Right atrium auricular region (tissue), 2 donors: Measurements from ENCODE around the gene GDI2. TPM values are rescaled to one million over a fixed set of nuclear protein-coding genes. Genes with fewer than 3 reads are reported as not detected.

Experiments
- DNase-seq: peaks from one replicate; pipeline ENCODE4 v3.0.0-alpha.2; 2019; ENCODE audit warnings: low spot score
- H3K27ac ChIP-seq, 2 donors: fragments of 200-600 bp; sonication (generic); 1 replicate in 1 of 2; 2 replicates in 1 of 2; pipeline ENCODE4 v1.5.1; 2016 to 2019
- H3K27me3 ChIP-seq, 2 donors: fragments of 200-600 bp; sonication (generic); one replicate each; pipeline versions ENCODE4 v1.5.1 to v1.6.0; 2017 to 2019
- H3K36me3 ChIP-seq: fragments of 200-600 bp; sonication (generic); one replicate; pipeline ENCODE4 v1.5.1; 2016
- H3K4me1 ChIP-seq, 2 donors: fragments of 200-600 bp; sonication (generic); one replicate each; pipeline versions ENCODE4 v1.5.1 to v1.6.0; 2017 to 2019
- H3K4me3 ChIP-seq, 2 donors: fragments of 200-600 bp; sonication (generic); 1 replicate in 1 of 2; 2 replicates in 1 of 2; pipeline ENCODE4 v1.5.1; 2017 to 2019; ENCODE audit warnings: mild to moderate bottlenecking in 1 of 2, moderate library complexity in 1 of 2
- H3K9me3 ChIP-seq, 2 donors: fragments of 200-600 bp; sonication (generic); one replicate each; pipeline ENCODE4 v1.5.1; 2019
- total RNA-seq, 2 donors: library from RNA; depleted of rRNA; stranded (reverse); fragments of >200 nt; gene quantifications; one replicate each; pipeline ENCODE4 v1.1.0, GENCODE V29; 2016
- TF ChIP-seq, protein P1 (sequence below), 2 donors: fragments of 200-600 bp; sonication (generic); IDR thresholded peaks; one replicate each; pipeline ENCODE4 v1.5.1; 2019; ENCODE audit warnings: antibody characterized with exemption in 2 of 2

Gene GDI2
- total RNA-seq, 2 donors from 2014 or later: 117 to 124 TPM

DNA sequence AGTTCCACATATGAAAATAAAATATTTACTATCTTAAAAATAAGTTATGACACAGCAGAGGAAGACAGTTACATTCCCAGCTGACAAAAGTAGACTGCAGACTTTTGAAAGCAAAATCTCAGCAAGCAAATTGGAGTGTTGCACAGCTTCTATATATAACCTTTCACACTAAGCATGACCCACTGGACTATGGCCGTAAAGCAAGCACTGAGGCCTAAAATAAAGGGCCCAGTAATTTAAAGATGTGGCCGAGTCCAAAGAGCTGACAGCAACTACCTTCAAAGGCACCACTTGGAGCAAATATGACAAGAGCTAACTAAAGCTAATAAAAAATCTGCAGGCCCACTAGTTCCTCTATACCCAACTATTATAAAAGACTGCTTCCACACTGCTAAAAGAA, 6.5 kb downstream of the GDI2 start:
- Histone ChIP-seq H3K4me3 (no peak overlapping the region), H3K4me1 (peaks cover 0 to 56% of the 10 kb centered on the region in 2 donors), H3K36me3 (no peaks in the 10 kb centered on the region), H3K9me3 (no peaks in the 10 kb centered on the region), H3K27me3 (no peaks in the 10 kb centered on the region), H3K27ac (no peak overlapping the region)
- TF ChIP-seq, protein P1, sequence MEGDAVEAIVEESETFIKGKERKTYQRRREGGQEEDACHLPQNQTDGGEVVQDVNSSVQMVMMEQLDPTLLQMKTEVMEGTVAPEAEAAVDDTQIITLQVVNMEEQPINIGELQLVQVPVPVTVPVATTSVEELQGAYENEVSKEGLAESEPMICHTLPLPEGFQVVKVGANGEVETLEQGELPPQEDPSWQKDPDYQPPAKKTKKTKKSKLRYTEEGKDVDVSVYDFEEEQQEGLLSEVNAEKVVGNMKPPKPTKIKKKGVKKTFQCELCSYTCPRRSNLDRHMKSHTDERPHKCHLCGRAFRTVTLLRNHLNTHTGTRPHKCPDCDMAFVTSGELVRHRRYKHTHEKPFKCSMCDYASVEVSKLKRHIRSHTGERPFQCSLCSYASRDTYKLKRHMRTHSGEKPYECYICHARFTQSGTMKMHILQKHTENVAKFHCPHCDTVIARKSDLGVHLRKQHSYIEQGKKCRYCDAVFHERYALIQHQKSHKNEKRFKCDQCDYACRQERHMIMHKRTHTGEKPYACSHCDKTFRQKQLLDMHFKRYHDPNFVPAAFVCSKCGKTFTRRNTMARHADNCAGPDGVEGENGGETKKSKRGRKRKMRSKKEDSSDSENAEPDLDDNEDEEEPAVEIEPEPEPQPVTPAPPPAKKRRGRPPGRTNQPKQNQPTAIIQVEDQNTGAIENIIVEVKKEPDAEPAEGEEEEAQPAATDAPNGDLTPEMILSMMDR (IDR thresholded peaks at IDR 0.05): no peak
- no peak for DNase-seq

DNA sequence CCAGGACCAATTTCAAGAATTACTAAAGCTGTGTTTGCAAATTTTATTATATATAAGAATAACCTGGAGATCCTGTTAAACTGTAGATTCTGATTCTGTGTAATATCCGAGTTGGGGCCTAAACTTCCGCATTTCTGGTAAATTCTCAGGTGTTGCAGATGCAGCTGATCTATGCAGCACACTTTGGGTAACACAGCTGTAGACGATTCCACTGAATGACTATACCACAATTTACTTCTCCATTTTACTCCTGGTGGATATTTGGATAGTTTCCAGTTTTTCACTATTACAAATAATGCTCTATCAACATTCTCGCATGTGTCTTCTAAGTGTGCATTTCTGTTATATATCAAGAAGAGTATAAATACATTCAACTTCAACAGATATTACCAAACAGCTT, 7.5 kb downstream of the GDI2 start:
- H3K36me3 ChIP-seq: no peaks in the 10 kb centered on the region
- no peak for DNase-seq
- H3K27ac ChIP-seq: no peak overlapping the region
- H3K27me3 ChIP-seq: no peaks in the 10 kb centered on the region
- H3K9me3 ChIP-seq: no peaks in the 10 kb centered on the region
- H3K4me3 ChIP-seq: no peak overlapping the region
- peaks cover 0 to 49% of the 10 kb centered on the region in 2 donors for H3K4me1 ChIP-seq
- TF ChIP-seq, protein P1 (IDR thresholded peaks at IDR 0.05): no peak

DNA sequence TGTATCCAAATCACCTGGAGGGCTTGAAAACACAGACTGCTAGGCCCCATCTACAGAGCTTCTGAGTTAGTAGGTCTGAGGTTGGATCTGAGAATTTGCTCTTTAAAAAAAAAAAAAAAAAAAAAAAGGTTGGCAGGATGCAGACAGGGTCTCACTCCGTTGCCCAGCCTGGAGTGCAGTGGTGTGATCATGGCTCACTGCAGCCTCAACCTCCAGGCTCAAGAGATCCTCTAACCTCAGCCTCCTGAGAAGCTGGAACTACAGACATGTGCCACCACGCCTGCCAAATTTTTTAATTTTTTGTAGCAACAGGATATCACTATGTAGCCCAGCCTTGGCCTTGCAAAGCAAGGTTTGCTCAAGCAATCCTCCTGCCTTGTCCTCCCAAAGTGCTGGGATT, 8.0 kb downstream of the GDI2 start:
- no peak for DNase-seq
- Histone ChIP-seq H3K36me3 (peaks cover 3% of the 10 kb centered on the region), H3K9me3 (no peaks in the 10 kb centered on the region), H3K27me3 (no peaks in the 10 kb centered on the region), H3K4me3 (no peak overlapping the region), H3K27ac (no peak overlapping the region), H3K4me1 (peaks cover 0 to 45% of the 10 kb centered on the region in 2 donors)
- TF ChIP-seq, protein P1 (IDR thresholded peaks at IDR 0.05): no peak

DNA sequence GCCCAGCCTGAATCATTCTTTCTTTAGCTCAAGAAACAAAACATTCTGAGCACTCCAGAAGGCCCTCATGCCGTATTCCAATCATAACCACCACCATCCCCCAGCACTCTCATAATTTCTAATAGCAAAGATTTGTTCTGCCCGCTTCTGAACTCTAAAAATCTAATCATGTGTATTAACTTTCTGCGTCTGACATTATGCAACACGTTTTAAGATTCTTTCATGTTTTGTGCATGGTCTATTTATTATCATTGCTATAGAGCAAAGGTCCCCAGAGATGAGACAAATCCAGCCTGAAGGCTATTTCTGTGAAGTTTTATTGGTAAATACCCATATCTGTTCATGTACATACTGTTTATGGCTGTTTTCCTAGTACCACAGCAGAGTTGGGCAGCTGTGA, 8.8 kb downstream of the GDI2 start:
- no peak for DNase-seq
- Histone ChIP-seq H3K27ac (no peak overlapping the region), H3K4me3 (no peak overlapping the region), H3K9me3 (no peaks in the 10 kb centered on the region), H3K4me1 (peaks cover 0 to 36% of the 10 kb centered on the region in 2 donors), H3K36me3 (peaks cover 12% of the 10 kb centered on the region), H3K27me3 (no peaks in the 10 kb centered on the region)
- TF ChIP-seq, protein P1 (IDR thresholded peaks at IDR 0.05): no peak

DNA sequence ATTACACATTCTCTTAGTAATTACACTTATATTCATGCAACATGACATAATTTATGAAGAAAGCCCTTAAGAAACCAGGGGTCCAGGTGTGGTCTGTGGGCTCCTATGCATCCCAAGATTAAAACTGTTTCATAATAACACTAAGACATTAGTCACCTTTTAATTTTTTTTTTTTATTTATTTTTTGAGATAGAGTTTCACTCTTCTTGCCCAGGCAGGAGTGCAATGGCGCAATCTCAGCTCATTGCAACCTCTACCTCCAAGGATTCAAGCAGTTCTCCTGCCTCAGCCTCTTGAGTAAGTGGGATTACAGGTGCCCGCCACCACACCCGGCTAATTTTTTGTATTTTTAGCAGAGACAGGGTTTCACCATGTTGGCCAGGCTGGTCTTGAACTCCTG, 12.5 kb downstream of the GDI2 start:
- Histone ChIP-seq H3K27me3 (no peaks in the 10 kb centered on the region), H3K27ac (no peak overlapping the region), H3K4me1 (peaks cover 0 to 8% of the 10 kb centered on the region in 2 donors), H3K9me3 (no peaks in the 10 kb centered on the region), H3K4me3 (no peak overlapping the region), H3K36me3 (peaks cover 37% of the 10 kb centered on the region)
- TF ChIP-seq, protein P1 (IDR thresholded peaks at IDR 0.05): no peak
- DNase-seq: no peak

DNA sequence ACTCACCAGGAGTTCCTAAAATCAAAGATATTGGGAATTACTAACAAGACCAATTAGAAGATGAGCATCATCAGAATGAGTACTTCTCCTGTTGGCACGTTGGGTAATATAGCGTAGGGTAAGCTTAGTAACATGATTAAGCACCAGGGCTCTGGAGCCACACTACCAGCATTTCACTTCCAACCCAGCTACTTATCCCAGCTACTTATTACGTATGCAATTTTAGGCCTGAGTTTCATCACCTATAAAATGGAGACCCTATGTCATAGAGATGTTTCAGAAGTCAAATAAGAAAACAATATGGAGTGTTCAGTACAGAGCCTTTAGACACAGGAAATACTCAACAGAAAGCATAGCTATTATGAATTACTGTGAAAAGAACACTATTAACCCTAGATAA, 19.0 kb downstream of the GDI2 start:
- TF ChIP-seq, protein P1 (IDR thresholded peaks at IDR 0.05): no peak
- Histone ChIP-seq H3K27ac (no peak overlapping the region), H3K4me3 (no peak overlapping the region), H3K36me3 (peaks cover 72% of the 10 kb centered on the region), H3K4me1 (no peaks in the 10 kb centered on the region), H3K9me3 (no peaks in the 10 kb centered on the region), H3K27me3 (no peaks in the 10 kb centered on the region)
- DNase-seq: no peak
